KOPT-K1 (cell line): ENCODE data around the gene MAPKAPK3.

Source experiments
- H3K27ac ChIP-seq: fragments of 200-600 bp; sonication (generic); 2 replicates; pipeline ENCODE4 v1.5.1; 2016; ENCODE audit warnings: antibody characterized with exemption, mild to moderate bottlenecking, low read depth, low read length; ENCODE audit not compliant: poor library complexity, severe bottlenecking
- H3K36me3 ChIP-seq: fragments of 200-600 bp; sonication (generic); 2 replicates; pipeline ENCODE4 v1.5.1; 2017; ENCODE audit warnings: antibody characterized with exemption, mild to moderate bottlenecking, low read length, moderate library complexity; ENCODE audit not compliant: insufficient read depth
- H3K9me3 ChIP-seq: fragments of 200-600 bp; sonication (generic); 2 replicates; pipeline ENCODE4 v1.5.1; 2017; ENCODE audit warnings: antibody characterized with exemption, low read length, mild to moderate bottlenecking; ENCODE audit not compliant: insufficient read depth, poor library complexity, severe bottlenecking

The MAPKAPK3 gene

GRCh38 chr3:50610181-50610971 lies 6.6 kb upstream of the MAPKAPK3 start:
- Histone ChIP-seq H3K36me3 (peaks cover 61% of the 10 kb centered on the region), H3K27ac (peak overlapping the region; percentile 98), H3K9me3 (peaks cover 13% of the 10 kb centered on the region)

GRCh38 chr3:50610992-50611463 lies 5.9 kb upstream of the MAPKAPK3 start:
- H3K27ac ChIP-seq, result peak overlapping the region; percentile 98
- H3K36me3 ChIP-seq, result peaks cover 55% of the 10 kb centered on the region
- H3K9me3 ChIP-seq, result peaks cover 13% of the 10 kb centered on the region

GRCh38 chr3:50611464-50612233 lies 5.3 kb upstream of the MAPKAPK3 start, which contains the start of gene CISH:
Gene CISH, minus strand, starts transcription at chr3:50611774. Its CDS starts 124 bp downstream, at chr3:50611650.
- H3K36me3 ChIP-seq, result peaks cover 48% of the 10 kb centered on the region
- H3K9me3 ChIP-seq, result peaks cover 13% of the 10 kb centered on the region
- peak within 1 kb of the TSS; percentile 100 for H3K27ac ChIP-seq

GRCh38 chr3:50612234-50612882 lies 4.6 kb upstream of the MAPKAPK3 start:
- Histone ChIP-seq H3K27ac (peak overlapping the region; percentile 100), H3K9me3 (peaks cover 13% of the 10 kb centered on the region), H3K36me3 (peaks cover 41% of the 10 kb centered on the region)

- H3K27ac ChIP-seq, result peak overlapping the region; percentile 100
- H3K9me3 ChIP-seq, result peaks cover 13% of the 10 kb centered on the region
- H3K36me3 ChIP-seq, result peaks cover 33% of the 10 kb centered on the region
These were observed 3.7 kb upstream of the MAPKAPK3 start for GRCh38 chr3:50612970-50613846.

GRCh38 chr3:50615190-50615589 lies 1.8 kb upstream of the MAPKAPK3 start:
- H3K27ac ChIP-seq, result peak overlapping the region; percentile 70
- H3K36me3 ChIP-seq, result peaks cover 28% of the 10 kb centered on the region
- H3K9me3 ChIP-seq, result peaks cover 10% of the 10 kb centered on the region

- Histone ChIP-seq H3K36me3 (peaks cover 28% of the 10 kb centered on the region), H3K27ac (peak overlapping the region; percentile 70), H3K9me3 (peaks cover under 1% of the 10 kb centered on the region)
These were observed 765 bp upstream of the MAPKAPK3 start for GRCh38 chr3:50616003-50616769.

GRCh38 chr3:50616770-50617095 lies 218 bp upstream of the MAPKAPK3 start:
- Histone ChIP-seq H3K27ac (peak overlapping the region; percentile 70), H3K36me3 (peaks cover 29% of the 10 kb centered on the region), H3K9me3 (no peaks in the 10 kb centered on the region)

- H3K36me3 ChIP-seq, result peaks cover 42% of the 10 kb centered on the region
- H3K9me3 ChIP-seq, result no peaks in the 10 kb centered on the region
- H3K27ac ChIP-seq, result peak overlapping the region; percentile 96
These were observed 1.0 kb downstream of the MAPKAPK3 start for GRCh38 chr3:50617911-50618481.

- Histone ChIP-seq H3K9me3 (no peaks in the 10 kb centered on the region), H3K36me3 (peaks cover 49% of the 10 kb centered on the region), H3K27ac (peak overlapping the region; percentile 96)
These were observed 3.5 kb downstream of the MAPKAPK3 start for GRCh38 chr3:50620420-50620819.

- Histone ChIP-seq H3K27ac (peak overlapping the region; percentile 96), H3K36me3 (peaks cover 49% of the 10 kb centered on the region), H3K9me3 (no peaks in the 10 kb centered on the region)
These were observed 3.9 kb downstream of the MAPKAPK3 start for GRCh38 chr3:50620820-50621219.

- Histone ChIP-seq H3K27ac (peak overlapping the region; percentile 88), H3K36me3 (peaks cover 61% of the 10 kb centered on the region), H3K9me3 (no peaks in the 10 kb centered on the region)
These were observed 5.9 kb downstream of the MAPKAPK3 start for GRCh38 chr3:50622881-50623280.

GRCh38 chr3:50623840-50624474 lies 7.0 kb downstream of the MAPKAPK3 start:
- H3K9me3 ChIP-seq, result no peaks in the 10 kb centered on the region
- H3K27ac ChIP-seq, result peak overlapping the region; percentile 88
- peaks cover 69% of the 10 kb centered on the region for H3K36me3 ChIP-seq
